ENCODE results near the gene FGF22. TPM values are rescaled to one million over a fixed set of nuclear protein-coding genes. Genes with fewer than 3 reads are reported as not detected.
A peak's percentile ranks its signal among the peaks of the same experiment; 100 is the strongest.

The FGF22 gene
- total RNA-seq: 0.51 and 0.84 TPM in 2 replicates
- long read RNA-seq: 0 reads

GRCh38 chr19:639253-640160 is at the start of gene FGF22:
Gene FGF22 (plus strand): TSS chr19:639879. CDS start chr19:639926, 47 bp downstream.
- Mint-ChIP-seq H3K27me3 (ENCODE audit: low read depth) (peaks cover 20% of the 10 kb centered on the region), H3K27ac (ENCODE audit: unreplicated experiment) (no peak within 1 kb of the TSS), H3K4me3 (peak within 1 kb of the TSS; percentile 70), H3K36me3 (ENCODE audit: low read depth) (no peaks in the 10 kb centered on the region), H3K4me1 (peaks cover 5% of the 10 kb centered on the region), H3K9me3 (no peaks in the 10 kb centered on the region)
- TF ChIP-seq, protein P1, sequence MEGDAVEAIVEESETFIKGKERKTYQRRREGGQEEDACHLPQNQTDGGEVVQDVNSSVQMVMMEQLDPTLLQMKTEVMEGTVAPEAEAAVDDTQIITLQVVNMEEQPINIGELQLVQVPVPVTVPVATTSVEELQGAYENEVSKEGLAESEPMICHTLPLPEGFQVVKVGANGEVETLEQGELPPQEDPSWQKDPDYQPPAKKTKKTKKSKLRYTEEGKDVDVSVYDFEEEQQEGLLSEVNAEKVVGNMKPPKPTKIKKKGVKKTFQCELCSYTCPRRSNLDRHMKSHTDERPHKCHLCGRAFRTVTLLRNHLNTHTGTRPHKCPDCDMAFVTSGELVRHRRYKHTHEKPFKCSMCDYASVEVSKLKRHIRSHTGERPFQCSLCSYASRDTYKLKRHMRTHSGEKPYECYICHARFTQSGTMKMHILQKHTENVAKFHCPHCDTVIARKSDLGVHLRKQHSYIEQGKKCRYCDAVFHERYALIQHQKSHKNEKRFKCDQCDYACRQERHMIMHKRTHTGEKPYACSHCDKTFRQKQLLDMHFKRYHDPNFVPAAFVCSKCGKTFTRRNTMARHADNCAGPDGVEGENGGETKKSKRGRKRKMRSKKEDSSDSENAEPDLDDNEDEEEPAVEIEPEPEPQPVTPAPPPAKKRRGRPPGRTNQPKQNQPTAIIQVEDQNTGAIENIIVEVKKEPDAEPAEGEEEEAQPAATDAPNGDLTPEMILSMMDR (conservative IDR thresholded peaks at IDR 0.05): no peak
- DNase-seq (ENCODE audit: low read depth, low spot score): peak; percentile 90

- H3K9me3 Mint-ChIP-seq: no peaks in the 10 kb centered on the region
- H3K4me3 Mint-ChIP-seq: no peak overlapping the region
- H3K27ac Mint-ChIP-seq (ENCODE audit: unreplicated experiment): no peak overlapping the region
- H3K4me1 Mint-ChIP-seq: no peaks in the 10 kb centered on the region
- no peaks in the 10 kb centered on the region for H3K36me3 Mint-ChIP-seq (ENCODE audit: low read depth)
- TF ChIP-seq, protein P1 (conservative IDR thresholded peaks at IDR 0.05): no peak
- H3K27me3 Mint-ChIP-seq (ENCODE audit: low read depth): peaks cover 67% of the 10 kb centered on the region
- DNase-seq (ENCODE audit: low read depth, low spot score): no peak
These were observed 49.3 kb upstream of the FGF22 start for GRCh38 chr19:590396-590745.

GRCh38 chr19:590750-591098 is 49.0 kb upstream of the FGF22 start:
- H3K27ac Mint-ChIP-seq (ENCODE audit: unreplicated experiment): no peak overlapping the region
- TF ChIP-seq, protein P1 (conservative IDR thresholded peaks at IDR 0.05): no peak
- no peak overlapping the region for H3K4me3 Mint-ChIP-seq
- H3K27me3 Mint-ChIP-seq (ENCODE audit: low read depth): peaks cover 66% of the 10 kb centered on the region
- no peaks in the 10 kb centered on the region for H3K36me3 Mint-ChIP-seq (ENCODE audit: low read depth)
- H3K4me1 Mint-ChIP-seq: no peaks in the 10 kb centered on the region
- no peak for DNase-seq (ENCODE audit: low read depth, low spot score)
- H3K9me3 Mint-ChIP-seq: no peaks in the 10 kb centered on the region

- Mint-ChIP-seq H3K9me3 (no peaks in the 10 kb centered on the region), H3K27ac (ENCODE audit: unreplicated experiment) (peak overlapping the region; percentile 75), H3K4me1 (no peaks in the 10 kb centered on the region), H3K27me3 (ENCODE audit: low read depth) (peaks cover 62% of the 10 kb centered on the region), H3K36me3 (ENCODE audit: low read depth) (no peaks in the 10 kb centered on the region), H3K4me3 (peak overlapping the region; percentile 70)
- TF ChIP-seq, protein P1 (conservative IDR thresholded peaks at IDR 0.05): no peak
- peak; percentile 39 for DNase-seq (ENCODE audit: low read depth, low spot score)
These were observed 48.4 kb upstream of the FGF22 start for GRCh38 chr19:591099-591958.

- Mint-ChIP-seq H3K27me3 (ENCODE audit: low read depth) (peaks cover 56% of the 10 kb centered on the region), H3K4me1 (no peaks in the 10 kb centered on the region), H3K36me3 (ENCODE audit: low read depth) (no peaks in the 10 kb centered on the region), H3K4me3 (no peak overlapping the region), H3K9me3 (no peaks in the 10 kb centered on the region), H3K27ac (ENCODE audit: unreplicated experiment) (no peak overlapping the region)
- DNase-seq (ENCODE audit: low read depth, low spot score): no peak
- TF ChIP-seq, protein P1 (conservative IDR thresholded peaks at IDR 0.05): no peak
These were observed 47.6 kb upstream of the FGF22 start for GRCh38 chr19:592101-592500.

Measured in neural crest cell (in vitro differentiated cells).